Measurements from ENCODE around the gene MINDY4B. TPM values are rescaled to one million over a fixed set of nuclear protein-coding genes. Genes with fewer than 3 reads are reported as not detected.
"Not testable (repeated sequence)": the region's sequence is repeated elsewhere in the genome, so short reads cannot be mapped to it uniquely, and the experiment has no call there.

MINDY4B gene
- polyA plus RNA-seq, 1 donor (not counting 4 experiments of a cell fraction or from before 2014, with no cell fraction given): not detected

GRCh38 chr3:150861851-150862250 is 43.4 kb downstream of the MINDY4B start:
- no peaks in the 10 kb centered on the region for H3K9me1 ChIP-seq (ENCODE audit: control insufficient read depth, extremely low read depth, insufficient read depth, low read length)
- FAIRE-seq (no peak), DNase-seq (ENCODE audit: low read depth, low spot score) (no peak)
- no peak overlapping the region for H3K9ac ChIP-seq (ENCODE audit: control insufficient read depth, extremely low read depth, insufficient read depth, low read length)
- H2AFZ ChIP-seq (ENCODE audit: control insufficient read depth, low read length): no peak overlapping the region
- no peak overlapping the region for H3K4me2 ChIP-seq (ENCODE audit: control insufficient read depth, extremely low read depth, insufficient read depth, low read depth, low read length)
- H3K79me2 ChIP-seq (ENCODE audit: control insufficient read depth, insufficient read depth, low read length): no peaks in the 10 kb centered on the region
- H3K9me3 ChIP-seq (ENCODE audit: control insufficient read depth, low read depth, low read length): no peaks in the 10 kb centered on the region
- no peak overlapping the region for H3K4me3 ChIP-seq (ENCODE audit: control insufficient read depth in 2 of 3, extremely low read depth in 1 of 3, insufficient read depth in 2 of 3, low read depth in 1 of 3, low read length in 3 of 3)
- H3K36me3 ChIP-seq (ENCODE audit: control insufficient read depth in 2 of 2, extremely low read depth in 1 of 2, insufficient read depth in 2 of 2, low read length in 2 of 2): no peaks in the 10 kb centered on the region
- no peaks in the 10 kb centered on the region for H4K20me1 ChIP-seq (ENCODE audit: control insufficient read depth, extremely low read depth, insufficient read depth, low read length)
- H3K4me1 ChIP-seq (ENCODE audit: control insufficient read depth, extremely low read depth, insufficient read depth, low read length): no peaks in the 10 kb centered on the region
- H3K27me3 ChIP-seq (ENCODE audit: control insufficient read depth, extremely low read depth, insufficient read depth, low read length): no peaks in the 10 kb centered on the region
- H3K27ac ChIP-seq (ENCODE audit: control insufficient read depth, insufficient read depth, low read length): no peak overlapping the region
- dilution Hi-C loops (cut with MboI; ENCODE audit: extremely low pct_ligation_motif_present, low sequenced_read_pairs): no loop called here
- TF ChIP-seq EZH2 (IDR thresholded peaks at IDR 0.05; ENCODE audit: low read length): no peak
- no peak for TF ChIP-seq CTCF (optimal IDR thresholded peaks at IDR 0.05 in 1 of 3, IDR thresholded peaks at IDR 0.05 in 1 of 3, conservative IDR thresholded peaks at IDR 0.05 in 1 of 3; ENCODE audit: extremely low read depth in 1 of 3, insufficient read depth in 2 of 3, low read length in 3 of 3)

GRCh38 chr3:150857936-150858335 is 47.3 kb downstream of the MINDY4B start:
- DNase-seq (ENCODE audit: low read depth, low spot score); H3K4me1 ChIP-seq (ENCODE audit: control insufficient read depth, extremely low read depth, insufficient read depth, low read length); H3K4me2 ChIP-seq (ENCODE audit: control insufficient read depth, extremely low read depth, insufficient read depth, low read depth, low read length); H3K27ac ChIP-seq (ENCODE audit: control insufficient read depth, insufficient read depth, low read length); H3K9me3 ChIP-seq (ENCODE audit: control insufficient read depth, low read depth, low read length); H3K79me2 ChIP-seq (ENCODE audit: control insufficient read depth, insufficient read depth, low read length); H3K9me1 ChIP-seq (ENCODE audit: control insufficient read depth, extremely low read depth, insufficient read depth, low read length); H2AFZ ChIP-seq (ENCODE audit: control insufficient read depth, low read length); FAIRE-seq; H3K36me3 ChIP-seq (ENCODE audit: control insufficient read depth in 2 of 2, extremely low read depth in 1 of 2, insufficient read depth in 2 of 2, low read length in 2 of 2); H3K4me3 ChIP-seq (ENCODE audit: control insufficient read depth in 2 of 3, extremely low read depth in 1 of 3, insufficient read depth in 2 of 3, low read depth in 1 of 3, low read length in 3 of 3); H4K20me1 ChIP-seq (ENCODE audit: control insufficient read depth, extremely low read depth, insufficient read depth, low read length); dilution Hi-C loops (cut with MboI; ENCODE audit: extremely low pct_ligation_motif_present, low sequenced_read_pairs); H3K27me3 ChIP-seq (ENCODE audit: control insufficient read depth, extremely low read depth, insufficient read depth, low read length); H3K9ac ChIP-seq (ENCODE audit: control insufficient read depth, extremely low read depth, insufficient read depth, low read length): not testable (repeated sequence)

GRCh38 chr3:150850191-150850590 is 55.0 kb downstream of the MINDY4B start:
- H3K4me3 ChIP-seq (ENCODE audit: control insufficient read depth in 2 of 3, extremely low read depth in 1 of 3, insufficient read depth in 2 of 3, low read depth in 1 of 3, low read length in 3 of 3): no peak overlapping the region
- dilution Hi-C loops (cut with MboI; ENCODE audit: extremely low pct_ligation_motif_present, low sequenced_read_pairs): no loop called here
- H3K4me2 ChIP-seq (ENCODE audit: control insufficient read depth, extremely low read depth, insufficient read depth, low read depth, low read length): no peak overlapping the region
- TF ChIP-seq EZH2 (IDR thresholded peaks at IDR 0.05; ENCODE audit: low read length): no peak
- TF ChIP-seq CTCF (optimal IDR thresholded peaks at IDR 0.05 in 1 of 3, IDR thresholded peaks at IDR 0.05 in 1 of 3, conservative IDR thresholded peaks at IDR 0.05 in 1 of 3; ENCODE audit: extremely low read depth in 1 of 3, insufficient read depth in 2 of 3, low read length in 3 of 3): no peak
- DNase-seq (ENCODE audit: low read depth, low spot score) (no peak), FAIRE-seq (no peak)
- no peaks in the 10 kb centered on the region for H4K20me1 ChIP-seq (ENCODE audit: control insufficient read depth, extremely low read depth, insufficient read depth, low read length)
- no peak overlapping the region for H3K9ac ChIP-seq (ENCODE audit: control insufficient read depth, extremely low read depth, insufficient read depth, low read length)
- H3K9me3 ChIP-seq (ENCODE audit: control insufficient read depth, low read depth, low read length): no peaks in the 10 kb centered on the region
- H3K36me3 ChIP-seq (ENCODE audit: control insufficient read depth in 2 of 2, extremely low read depth in 1 of 2, insufficient read depth in 2 of 2, low read length in 2 of 2): no peaks in the 10 kb centered on the region
- H3K27me3 ChIP-seq (ENCODE audit: control insufficient read depth, extremely low read depth, insufficient read depth, low read length): no peaks in the 10 kb centered on the region
- H3K9me1 ChIP-seq (ENCODE audit: control insufficient read depth, extremely low read depth, insufficient read depth, low read length): no peaks in the 10 kb centered on the region
- no peak overlapping the region for H2AFZ ChIP-seq (ENCODE audit: control insufficient read depth, low read length)
- H3K4me1 ChIP-seq (ENCODE audit: control insufficient read depth, extremely low read depth, insufficient read depth, low read length): no peaks in the 10 kb centered on the region
- no peak overlapping the region for H3K27ac ChIP-seq (ENCODE audit: control insufficient read depth, insufficient read depth, low read length)
- H3K79me2 ChIP-seq (ENCODE audit: control insufficient read depth, insufficient read depth, low read length): no peaks in the 10 kb centered on the region
